HG02763 (cell line): Measurements from ENCODE around the gene FHIP1A.

ENCODE experiments used
- ATAC-seq: cut with Tn5 transposase; IDR thresholded peaks from one replicate; pipeline ENCODE4 v1.9.1; 2021; ENCODE audit warnings: mild to moderate bottlenecking, moderate library complexity; ENCODE audit not compliant: unreplicated experiment

Gene FHIP1A

GRCh38 chr4:151417766-151418376, 8.9 kb downstream of the FHIP1A start:
- no peak for ATAC-seq

GRCh38 chr4:151418385-151418784, 9.4 kb downstream of the FHIP1A start:
- ATAC-seq, result no peak

- ATAC-seq, result no peak
These were observed 9.9 kb downstream of the FHIP1A start for GRCh38 chr4:151418856-151419255.

GRCh38 chr4:151420250-151420807, 11.4 kb downstream of the FHIP1A start:
- ATAC-seq, result no peak

- no peak for ATAC-seq
These were observed 13.9 kb downstream of the FHIP1A start for GRCh38 chr4:151422854-151423253.

- ATAC-seq, result no peak
These were observed 17.5 kb downstream of the FHIP1A start for GRCh38 chr4:151426513-151426912.

GRCh38 chr4:151427266-151427665, 18.3 kb downstream of the FHIP1A start:
- no peak for ATAC-seq

GRCh38 chr4:151428346-151428745, 19.4 kb downstream of the FHIP1A start:
- no peak for ATAC-seq

GRCh38 chr4:151429957-151430570, 21.1 kb downstream of the FHIP1A start:
- ATAC-seq, result no peak

GRCh38 chr4:151430740-151431457, 21.9 kb downstream of the FHIP1A start:
- ATAC-seq, result no peak

GRCh38 chr4:151431728-151432127, 22.8 kb downstream of the FHIP1A start:
- no peak for ATAC-seq

GRCh38 chr4:151432654-151433053, 23.7 kb downstream of the FHIP1A start:
- no peak for ATAC-seq

GRCh38 chr4:151434183-151434860, 25.3 kb downstream of the FHIP1A start:
- ATAC-seq, result no peak

- no peak for ATAC-seq
These were observed 27.1 kb downstream of the FHIP1A start for GRCh38 chr4:151436093-151436518.

- no peak for ATAC-seq
These were observed 28.5 kb downstream of the FHIP1A start for GRCh38 chr4:151437505-151437904.

- no peak for ATAC-seq
These were observed 29.2 kb downstream of the FHIP1A start for GRCh38 chr4:151438154-151438553.

GRCh38 chr4:151439320-151439719, 30.3 kb downstream of the FHIP1A start:
- no peak for ATAC-seq

GRCh38 chr4:151442002-151442401, 33.0 kb downstream of the FHIP1A start:
- no peak for ATAC-seq

- ATAC-seq, result no peak
These were observed 34.3 kb downstream of the FHIP1A start for GRCh38 chr4:151443247-151443646.

- ATAC-seq, result no peak
These were observed 34.8 kb downstream of the FHIP1A start for GRCh38 chr4:151443752-151444151.

GRCh38 chr4:151446208-151446607, 37.2 kb downstream of the FHIP1A start:
- ATAC-seq, result no peak
